GM12865 (cell line): ENCODE measurements around the gene TRIP4.
"Not testable (repeated sequence)": the region's sequence is repeated elsewhere in the genome, so short reads cannot be mapped to it uniquely, and the experiment has no call there.

ENCODE experiments used
- DNase-seq: peaks from one replicate; pipeline ENCODE4 v3.0.0; 2010; ENCODE audit warnings: low read depth
- H3K4me3 ChIP-seq: 2 replicates; pipeline ENCODE4 v1.5.1; 2011; ENCODE audit warnings: mild to moderate bottlenecking, low read depth, low read length, control low read depth
- CTCF ChIP-seq: IDR thresholded peaks from 2 replicates; pipeline ENCODE4 v1.5.1; 2011; ENCODE audit warnings: low read length, control low read depth, low read depth, inconsistent platforms; ENCODE audit not compliant: insufficient read depth; ENCODE audit errors: missing control alignments

The TRIP4 gene

GRCh38 chr15:64381000-64381751, 6.5 kb upstream of the TRIP4 start, which contains the start of gene PCLAF:
PCLAF (minus strand) TSS chr15:64381441; CDS start chr15:64381371, 70 bp downstream.
- TF ChIP-seq CTCF, result no peak
- peak; percentile 97 for DNase-seq

GRCh38 chr15:64383760-64384159, 3.9 kb upstream of the TRIP4 start:
- no peak for DNase-seq

More at GRCh38 chr15:64381000-64381751, 6.5 kb upstream of the TRIP4 start, which contains the start of gene PCLAF:
- H3K4me3 ChIP-seq, result peak within 1 kb of the TSS; percentile 82

GRCh38 chr15:64386291-64386690, 1.3 kb upstream of the TRIP4 start:
- TF ChIP-seq CTCF, result no peak
- DNase-seq, result no peak
- H3K4me3 ChIP-seq, result no peak overlapping the region

More at GRCh38 chr15:64383760-64384159, 3.9 kb upstream of the TRIP4 start:
- no peak overlapping the region for H3K4me3 ChIP-seq
- TF ChIP-seq CTCF, result no peak

GRCh38 chr15:64389036-64389435, 1.4 kb downstream of the TRIP4 start:
- H3K4me3 ChIP-seq, result no peak overlapping the region
- no peak for TF ChIP-seq CTCF
- DNase-seq, result no peak

GRCh38 chr15:64392471-64392870, 4.8 kb downstream of the TRIP4 start:
- DNase-seq, H3K4me3 ChIP-seq: not testable (repeated sequence)

GRCh38 chr15:64396789-64397188, 9.2 kb downstream of the TRIP4 start:
- no peak for DNase-seq
- TF ChIP-seq CTCF, result no peak
- no peak overlapping the region for H3K4me3 ChIP-seq

GRCh38 chr15:64398575-64398974, 10.9 kb downstream of the TRIP4 start:
- TF ChIP-seq CTCF, result no peak
- H3K4me3 ChIP-seq, result no peak overlapping the region
- no peak for DNase-seq
